Testis (tissue), 2 donors: ENCODE measurements around the gene ABCC12.

Source experiments
- POLR2A ChIP-seq: fragments of 450-650 bp; IDR thresholded peaks from one replicate; pipeline ENCODE4 v1.6.1; 2017; ENCODE audit warnings: antibody characterized with exemption, mild to moderate bottlenecking, moderate library complexity
- TF ChIP-seq, protein P1 (sequence below), 3 experiments: fragments of 450-650 bp in 2 of 3; fragments of 200-600 bp in 1 of 3; sonication (generic) in 1 of 3; IDR thresholded peaks; one replicate each; pipeline ENCODE4 v1.5.1; 2016 to 2019; ENCODE audit warnings: antibody characterized with exemption in 3 of 3, mild to moderate bottlenecking in 2 of 3, moderate library complexity in 1 of 3

DNA sequence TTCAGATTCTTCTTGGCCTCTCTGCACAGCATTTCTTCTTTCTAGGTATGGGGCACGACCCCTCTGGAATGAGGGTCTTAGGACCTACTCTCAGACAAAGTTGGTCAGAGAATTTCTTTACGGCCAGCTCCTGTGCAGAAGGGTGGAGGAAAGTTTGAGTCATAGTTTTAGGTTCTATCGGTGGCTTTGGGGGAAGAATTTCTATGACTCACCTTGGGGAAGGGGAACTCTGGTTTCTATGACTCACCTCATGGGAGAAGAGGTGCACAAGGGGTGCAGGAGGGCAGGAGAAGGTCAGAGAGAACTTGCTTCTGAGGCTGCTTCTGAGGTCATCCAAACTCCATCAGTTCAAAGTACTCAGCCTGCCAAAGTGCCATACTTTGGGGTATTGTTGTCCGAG is 2.5 kb upstream of the ABCC12 start:
- TF ChIP-seq, protein P1, sequence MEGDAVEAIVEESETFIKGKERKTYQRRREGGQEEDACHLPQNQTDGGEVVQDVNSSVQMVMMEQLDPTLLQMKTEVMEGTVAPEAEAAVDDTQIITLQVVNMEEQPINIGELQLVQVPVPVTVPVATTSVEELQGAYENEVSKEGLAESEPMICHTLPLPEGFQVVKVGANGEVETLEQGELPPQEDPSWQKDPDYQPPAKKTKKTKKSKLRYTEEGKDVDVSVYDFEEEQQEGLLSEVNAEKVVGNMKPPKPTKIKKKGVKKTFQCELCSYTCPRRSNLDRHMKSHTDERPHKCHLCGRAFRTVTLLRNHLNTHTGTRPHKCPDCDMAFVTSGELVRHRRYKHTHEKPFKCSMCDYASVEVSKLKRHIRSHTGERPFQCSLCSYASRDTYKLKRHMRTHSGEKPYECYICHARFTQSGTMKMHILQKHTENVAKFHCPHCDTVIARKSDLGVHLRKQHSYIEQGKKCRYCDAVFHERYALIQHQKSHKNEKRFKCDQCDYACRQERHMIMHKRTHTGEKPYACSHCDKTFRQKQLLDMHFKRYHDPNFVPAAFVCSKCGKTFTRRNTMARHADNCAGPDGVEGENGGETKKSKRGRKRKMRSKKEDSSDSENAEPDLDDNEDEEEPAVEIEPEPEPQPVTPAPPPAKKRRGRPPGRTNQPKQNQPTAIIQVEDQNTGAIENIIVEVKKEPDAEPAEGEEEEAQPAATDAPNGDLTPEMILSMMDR (IDR thresholded peaks at IDR 0.05) = no peak
- TF ChIP-seq POLR2A = no peak
